Subcutaneous abdominal adipose tissue (tissue), 5 donors: ENCODE data around the gene ENOSF1.
"Not testable (repeated sequence)": the region's sequence is repeated elsewhere in the genome, so short reads cannot be mapped to it uniquely, and the experiment has no call there.

ENCODE experiments used
- H3K27ac ChIP-seq: one replicate; pipeline ENCODE4 v1.7.0; 2013; ENCODE audit warnings: low read depth, mild to moderate bottlenecking, inconsistent platforms, low read length, moderate library complexity
- H3K27me3 ChIP-seq, 5 donors: one replicate each; pipeline ENCODE4 v1.7.0; 2013; ENCODE audit warnings: low read length in 5 of 5, inconsistent platforms in 1 of 5; ENCODE audit not compliant: control insufficient read depth in 5 of 5, insufficient read depth in 4 of 5
- H3K36me3 ChIP-seq, 5 donors: one replicate each; pipeline ENCODE4 v1.7.0; 2013; ENCODE audit warnings: low read length in 5 of 5; ENCODE audit not compliant: control insufficient read depth in 5 of 5, insufficient read depth in 5 of 5
- H3K4me1 ChIP-seq, 5 donors: one replicate each; pipeline ENCODE4 v1.7.0; 2013; ENCODE audit warnings: low read length in 5 of 5, mild to moderate bottlenecking in 3 of 5, moderate library complexity in 1 of 5; ENCODE audit not compliant: control insufficient read depth in 5 of 5, insufficient read depth in 5 of 5
- H3K4me3 ChIP-seq, 5 donors: one replicate each; pipeline ENCODE4 v1.7.0; 2013; ENCODE audit warnings: low read length in 5 of 5, low read depth in 1 of 5
- H3K9ac ChIP-seq, 5 donors: one replicate each; pipeline ENCODE4 v1.7.0; 2013; ENCODE audit warnings: low read length in 5 of 5, mild to moderate bottlenecking in 4 of 5, moderate library complexity in 3 of 5
- H3K9me3 ChIP-seq, 5 donors: one replicate each; pipeline ENCODE4 v1.7.0; 2013; ENCODE audit warnings: low read length in 5 of 5; ENCODE audit not compliant: control insufficient read depth in 5 of 5
- donor health status: healthy.
- donor health status: healthy.
- donor health status: healthy.
- donor health status: healthy.
- donor health status: healthy.

ENOSF1 gene

DNA sequence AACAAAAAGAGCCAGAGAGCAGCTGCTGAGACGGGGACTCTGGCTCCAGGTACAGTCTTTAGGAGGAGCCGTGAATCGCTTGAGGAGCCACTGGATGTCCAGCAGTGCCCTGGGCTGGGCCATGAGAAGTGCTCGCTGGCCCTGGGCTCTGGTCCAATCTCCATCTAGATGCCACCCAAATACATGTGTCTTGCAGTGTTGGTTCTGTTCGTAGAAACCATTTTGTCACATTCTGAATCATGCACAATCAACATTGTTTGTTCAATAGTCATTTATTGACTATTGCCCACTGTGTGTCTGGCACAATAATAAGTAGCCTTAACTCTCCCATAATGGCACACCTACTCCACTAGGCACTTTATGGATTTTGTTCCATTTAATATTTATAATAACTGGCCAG lies 28.9 kb downstream of the ENOSF1 start:
- Histone ChIP-seq H3K4me3 (no peak overlapping the region), H3K27me3 (no peaks in the 10 kb centered on the region), H3K27ac (no peak overlapping the region), H3K9ac (no peak overlapping the region), H3K36me3 (peaks cover 14 to 63% (median 39%) of the 10 kb centered on the region in 5 donors), H3K4me1 (no peaks in the 10 kb centered on the region), H3K9me3 (no peaks in the 10 kb centered on the region)

DNA sequence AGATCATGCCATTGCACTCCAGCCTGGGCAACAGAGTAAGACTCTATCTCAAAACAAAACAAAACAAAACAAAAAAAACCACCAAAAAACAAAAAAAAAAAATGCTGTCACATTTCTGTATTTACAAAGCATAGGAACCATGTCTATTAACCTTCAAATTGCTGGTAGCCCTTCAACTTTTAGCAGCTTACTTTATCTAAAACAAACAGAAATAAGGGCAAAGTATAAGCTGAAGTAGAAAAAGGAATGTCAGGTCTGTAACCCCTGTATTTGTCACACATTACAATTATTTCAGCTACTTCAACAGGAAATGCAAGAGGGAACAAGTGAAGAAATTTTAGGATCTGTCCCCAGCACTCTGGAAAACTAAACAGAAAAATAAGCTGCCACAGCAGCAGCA lies 29.6 kb downstream of the ENOSF1 start:
- H3K4me1 ChIP-seq = no peaks in the 10 kb centered on the region
- no peaks in the 10 kb centered on the region for H3K27me3 ChIP-seq
- H3K4me3 ChIP-seq = no peak overlapping the region
- H3K36me3 ChIP-seq = peaks cover 14 to 69% (median 44%) of the 10 kb centered on the region in 5 donors
- no peak overlapping the region for H3K27ac ChIP-seq
- no peaks in the 10 kb centered on the region for H3K9me3 ChIP-seq
- H3K9ac ChIP-seq = no peak overlapping the region

DNA sequence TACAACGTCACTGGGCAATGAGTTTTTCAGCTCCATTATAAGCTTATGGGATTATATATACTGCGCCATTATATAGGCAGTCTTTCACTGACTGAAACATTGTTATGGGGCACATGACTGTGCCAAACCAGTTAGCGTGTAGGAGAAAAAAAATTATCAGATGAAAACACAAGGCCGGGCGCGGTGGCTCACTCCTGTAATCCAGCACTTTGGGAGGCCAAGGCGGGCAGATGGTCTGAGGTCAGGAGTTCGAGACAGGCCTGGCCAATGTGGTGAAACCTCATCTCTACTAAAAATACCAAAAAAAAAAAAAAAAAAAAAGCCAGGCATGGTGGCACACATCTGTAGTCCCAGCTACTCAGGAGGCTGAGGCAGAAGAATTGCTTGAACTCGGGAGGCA lies 30.0 kb downstream of the ENOSF1 start:
- H3K9me3 ChIP-seq, H3K4me3 ChIP-seq, H3K27ac ChIP-seq, H3K4me1 ChIP-seq, H3K27me3 ChIP-seq, H3K9ac ChIP-seq: not testable (repeated sequence)
- H3K36me3 ChIP-seq = peaks cover 14 to 70% (median 49%) of the 10 kb centered on the region in 5 donors

DNA sequence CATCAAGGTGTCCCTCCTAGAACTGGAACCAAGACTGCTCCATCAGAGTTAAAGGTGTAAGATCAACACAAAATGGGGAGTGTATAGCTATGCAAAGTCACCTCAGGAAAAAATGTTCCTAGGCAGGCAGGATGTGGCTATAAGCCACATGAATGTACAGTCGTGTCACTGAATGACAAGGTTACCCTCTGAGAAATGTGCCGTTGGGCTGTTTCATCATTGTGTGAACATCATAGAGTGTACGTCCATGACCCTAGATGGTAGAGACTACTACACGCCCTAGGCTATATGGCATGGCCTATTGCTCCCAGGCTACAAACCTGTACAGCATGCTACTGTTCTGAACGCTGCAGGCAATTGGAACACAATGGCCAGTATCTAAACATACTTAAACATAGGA lies 30.4 kb downstream of the ENOSF1 start:
- Histone ChIP-seq H3K36me3 (peaks cover 14 to 72% (median 52%) of the 10 kb centered on the region in 5 donors), H3K27me3 (no peaks in the 10 kb centered on the region), H3K4me3 (no peak overlapping the region), H3K9me3 (no peaks in the 10 kb centered on the region), H3K27ac (no peak overlapping the region), H3K4me1 (no peaks in the 10 kb centered on the region), H3K9ac (no peak overlapping the region)

DNA sequence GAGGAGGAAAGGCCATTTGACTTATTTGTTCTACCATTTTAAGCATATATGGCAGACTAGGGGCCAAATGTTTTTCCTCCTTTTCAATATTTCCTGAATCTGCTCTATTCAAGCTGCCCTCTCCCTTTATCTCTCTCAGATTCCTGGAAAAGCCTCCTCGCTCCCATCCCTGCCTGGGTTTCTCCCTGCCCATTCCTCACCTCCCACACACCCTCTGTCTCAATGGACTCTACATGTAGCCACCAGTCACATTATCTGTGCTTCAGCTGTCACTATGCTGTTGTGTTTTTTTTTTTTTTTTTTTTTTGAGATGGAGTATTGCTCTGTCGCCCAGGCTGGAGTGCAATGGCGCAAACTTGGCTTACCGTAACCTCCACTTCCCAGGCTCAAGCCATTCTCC lies 32.0 kb downstream of the ENOSF1 start:
- no peaks in the 10 kb centered on the region for H3K27me3 ChIP-seq

DNA sequence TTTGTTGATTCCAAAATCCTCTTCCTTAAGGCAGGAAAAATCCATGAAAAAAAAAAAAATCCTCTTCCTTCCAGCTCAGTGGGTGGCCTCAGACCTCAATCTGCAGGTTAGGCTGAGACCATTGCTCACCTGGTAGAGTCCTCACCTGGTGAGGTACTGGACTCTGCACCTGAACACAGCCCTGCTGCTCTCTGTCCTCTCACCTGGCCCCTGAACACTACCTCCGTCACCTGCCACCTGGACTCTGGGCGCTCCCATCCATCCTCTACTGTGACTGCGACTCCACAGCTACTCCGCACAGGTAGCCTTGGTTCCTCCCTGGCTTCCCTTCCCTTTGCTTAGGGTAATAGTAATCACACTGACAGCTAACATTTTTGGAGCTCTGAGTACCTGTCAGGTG lies 32.9 kb downstream of the ENOSF1 start:
- Histone ChIP-seq H3K9ac (no peak overlapping the region), H3K4me1 (no peaks in the 10 kb centered on the region), H3K27me3 (no peaks in the 10 kb centered on the region), H3K4me3 (no peak overlapping the region), H3K27ac (no peak overlapping the region), H3K9me3 (no peaks in the 10 kb centered on the region), H3K36me3 (peaks cover 13 to 79% (median 55%) of the 10 kb centered on the region in 5 donors)

More for the DNA sequence above, 32.0 kb downstream of the ENOSF1 start:
- Histone ChIP-seq H3K9me3 (no peaks in the 10 kb centered on the region), H3K27ac (no peak overlapping the region), H3K9ac (no peak overlapping the region), H3K36me3 (peaks cover 13 to 72% (median 52%) of the 10 kb centered on the region in 5 donors), H3K4me1 (no peaks in the 10 kb centered on the region), H3K4me3 (no peak overlapping the region)

DNA sequence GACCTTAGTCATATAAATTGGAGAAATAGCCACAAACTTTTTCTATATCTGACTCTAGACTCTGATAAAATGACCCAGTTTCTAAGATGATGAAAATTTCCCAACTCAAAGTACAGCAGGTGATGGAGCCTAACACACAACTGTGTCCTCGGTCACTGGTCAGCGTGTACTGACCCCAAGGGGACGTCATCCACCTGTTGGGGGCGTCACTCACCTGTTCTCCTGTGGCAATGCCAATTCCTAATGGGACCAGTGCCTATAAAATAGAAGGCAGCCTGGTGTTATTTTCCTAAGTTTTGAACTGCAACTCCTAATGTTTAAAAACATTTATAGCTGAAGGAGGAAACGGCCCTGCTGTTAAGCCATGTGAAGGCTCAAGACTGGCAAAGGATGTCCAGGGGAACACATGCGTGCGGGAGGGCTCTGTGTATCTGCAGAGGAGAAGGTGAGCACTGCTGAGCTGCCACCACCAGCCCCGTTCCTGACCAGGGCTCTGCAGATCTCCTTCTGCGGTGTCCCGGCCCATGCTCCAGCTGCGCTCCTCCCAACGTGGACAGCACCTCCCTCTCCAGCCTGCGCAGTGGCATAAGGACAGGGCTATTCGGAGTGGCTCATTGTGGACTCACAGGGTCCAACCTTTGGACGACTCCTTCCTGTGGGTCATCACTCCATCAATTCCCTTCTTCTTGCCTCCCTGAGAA lies 33.8 kb downstream of the ENOSF1 start:
- H3K27ac ChIP-seq = no peak overlapping the region
- H3K4me1 ChIP-seq = peaks cover 0 to 5% (median 0%) of the 10 kb centered on the region in 5 donors
- no peak overlapping the region for H3K9ac ChIP-seq
- no peaks in the 10 kb centered on the region for H3K27me3 ChIP-seq
- H3K36me3 ChIP-seq = peaks cover 18 to 83% (median 55%) of the 10 kb centered on the region in 5 donors
- no peak overlapping the region for H3K4me3 ChIP-seq
- H3K9me3 ChIP-seq = no peaks in the 10 kb centered on the region

DNA sequence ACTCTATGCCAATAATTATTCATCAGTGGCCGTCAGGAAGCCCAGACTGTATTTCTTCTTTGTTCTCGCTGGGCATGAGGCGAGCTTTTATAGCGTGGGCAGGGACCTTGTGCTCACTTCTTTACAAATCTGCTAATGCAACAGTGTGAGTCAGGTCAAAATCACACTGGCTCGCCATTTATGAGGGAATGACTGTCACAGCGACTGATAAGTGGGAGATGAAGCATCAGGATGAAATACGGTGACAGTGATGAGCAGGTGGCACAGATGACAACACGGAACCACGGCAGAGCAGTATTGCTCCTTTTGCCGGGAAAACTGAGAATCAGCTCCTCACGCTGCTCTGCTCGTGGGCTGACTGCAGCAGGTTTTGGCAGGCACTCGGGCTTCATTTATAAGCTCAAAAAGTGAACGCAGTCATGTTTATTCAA lies 34.5 kb downstream of the ENOSF1 start:
- Histone ChIP-seq H3K9me3 (no peaks in the 10 kb centered on the region), H3K4me3 (no peak overlapping the region), H3K4me1 (peaks cover 0 to 5% (median 0%) of the 10 kb centered on the region in 5 donors), H3K27me3 (no peaks in the 10 kb centered on the region), H3K27ac (no peak overlapping the region), H3K9ac (no peak overlapping the region), H3K36me3 (peaks cover 23 to 83% (median 55%) of the 10 kb centered on the region in 5 donors)

DNA sequence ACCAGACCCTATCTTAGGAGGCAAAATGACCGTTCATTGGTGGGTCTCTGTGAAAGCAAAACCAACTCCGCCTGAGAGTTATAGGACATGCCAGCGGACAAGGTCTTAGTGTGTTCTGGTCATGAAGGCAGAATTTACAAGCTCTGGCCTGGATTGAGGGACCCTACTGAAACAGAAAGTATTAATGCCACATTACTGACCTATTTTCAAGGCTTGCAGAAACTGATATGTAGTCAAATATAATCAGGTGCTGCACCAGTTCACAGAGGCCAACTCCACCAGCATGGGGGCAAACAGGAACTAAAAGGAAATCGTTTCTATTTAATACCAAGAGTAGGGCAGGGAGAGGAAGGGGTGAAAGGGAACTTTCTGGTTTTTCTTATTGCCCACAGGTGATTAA lies 35.3 kb downstream of the ENOSF1 start:
- Histone ChIP-seq H3K9ac (no peak overlapping the region), H3K36me3 (peaks cover 30 to 85% (median 59%) of the 10 kb centered on the region in 5 donors), H3K9me3 (no peaks in the 10 kb centered on the region), H3K4me3 (no peak overlapping the region), H3K4me1 (peaks cover 0 to 5% (median 0%) of the 10 kb centered on the region in 5 donors), H3K27ac (no peak overlapping the region), H3K27me3 (no peaks in the 10 kb centered on the region)

DNA sequence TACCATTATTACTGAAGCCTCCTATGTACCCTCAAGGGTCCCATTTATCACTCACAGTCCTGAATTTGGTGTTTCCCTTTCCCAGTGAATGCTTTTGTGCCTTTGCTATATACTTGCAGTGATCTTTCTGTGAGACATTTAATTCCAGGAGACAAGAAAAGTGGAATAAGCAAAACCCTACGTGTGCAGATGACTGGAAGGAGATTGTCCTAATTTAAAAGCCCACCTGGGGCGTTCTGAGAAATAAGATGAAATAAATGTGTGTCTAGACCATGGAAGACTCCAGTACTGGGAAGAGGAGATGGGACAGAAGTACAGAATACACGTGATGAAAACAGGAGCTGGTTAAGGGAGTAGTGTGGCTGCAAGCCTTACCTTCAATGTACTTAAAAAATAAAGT lies 35.7 kb downstream of the ENOSF1 start:
- Histone ChIP-seq H3K9me3 (no peaks in the 10 kb centered on the region), H3K27ac (no peak overlapping the region)

More for the DNA sequence above, 35.7 kb downstream of the ENOSF1 start:
- Histone ChIP-seq H3K9ac (no peak overlapping the region), H3K4me1 (peaks cover 0 to 5% (median 0%) of the 10 kb centered on the region in 5 donors), H3K36me3 (peaks cover 28 to 82% (median 55%) of the 10 kb centered on the region in 5 donors), H3K27me3 (no peaks in the 10 kb centered on the region), H3K4me3 (no peak overlapping the region)
